HepG2 (cell line): Measurements from ENCODE around the gene ANK3. TPM values are rescaled to one million over a fixed set of nuclear protein-coding genes. Genes with fewer than 3 reads are reported as not detected.

Source experiments
- CENPBD1 ChIP-seq: sonication (generic); formaldehyde crosslinking; IDR thresholded peaks from 2 replicates; pipeline ENCODE4 v1.8.0; 2022; ENCODE audit warnings: missing genetic modification reagents, low read depth, mild to moderate bottlenecking, borderline replicate concordance
- ELF3 ChIP-seq: IDR thresholded peaks from 2 replicates; pipeline ENCODE4 v1.6.1; 2016; ENCODE audit warnings: missing genetic modification reagents, missing compliant biosample characterization
- FOXO4 ChIP-seq: sonication (generic); formaldehyde crosslinking; conservative IDR thresholded peaks from 2 replicates; pipeline ENCODE4 v1.8.1; 2023; ENCODE audit warnings: missing genetic modification reagents
- MAFG ChIP-seq: sonication (generic); formaldehyde crosslinking; IDR thresholded peaks from 2 replicates; pipeline ENCODE4 v1.5.1; 2020; ENCODE audit warnings: mild to moderate bottlenecking, missing genetic modification reagents
- PHB2 ChIP-seq: fragments of 450-650 bp; IDR thresholded peaks from 2 replicates; pipeline ENCODE4 v1.6.1; 2018; ENCODE audit not compliant: partially characterized antibody
- SOX5 ChIP-seq: IDR thresholded peaks from 2 replicates; pipeline ENCODE4 v1.6.1; 2016; ENCODE audit warnings: borderline replicate concordance
- ZBTB49 ChIP-seq: sonication (generic); formaldehyde crosslinking; IDR thresholded peaks from 2 replicates; pipeline ENCODE4 v1.4.0; 2020; ENCODE audit warnings: missing genetic modification reagents, borderline replicate concordance
- ZFP36L2 ChIP-seq: sonication (generic); formaldehyde crosslinking; IDR thresholded peaks from 2 replicates; pipeline ENCODE4 v1.4.0; 2020; ENCODE audit warnings: missing genetic modification reagents
- ZNF10 ChIP-seq: sonication (generic); formaldehyde crosslinking; IDR thresholded peaks from 2 replicates; pipeline ENCODE4 v1.4.0; 2020; ENCODE audit warnings: mild to moderate bottlenecking, low read depth, missing genetic modification reagents, borderline replicate concordance
- ZNF720 ChIP-seq: sonication (generic); formaldehyde crosslinking; IDR thresholded peaks from 2 replicates; pipeline ENCODE4 v1.4.0; 2020; ENCODE audit warnings: missing genetic modification reagents
- polyA plus RNA-seq, 8 experiments: library from polyadenylated mRNA; depleted of rRNA in 3 of 8; stranded (reverse) in 7 of 8; unstranded in 1 of 8; fragments of >200 nt; fragmentation: Illumina TruSeq in 4 of 8; extraction: Trizol in 4 of 8; gene quantifications; 2 replicates each; pipeline versions ENCODE4 v1.2.1 to v1.2.3, GENCODE V29; 2011 to 2016; ENCODE audit warnings: low read depth in 4 of 8, missing spikeins in 1 of 8, mixed read lengths in 1 of 8; ENCODE audit not compliant: insufficient read depth in 1 of 8
- total RNA-seq, 5 experiments: library from RNA; depleted of rRNA; stranded (reverse); fragments of >200 nt; fragmentation: Illumina TruSeq; extraction: Trizol; gene quantifications; 2 replicates each; pipeline ENCODE4 v1.2.3, GENCODE V29; 2016; ENCODE audit warnings: low read depth in 1 of 5

Gene ANK3
- total and polyA plus RNA-seq, 2 of the 13 experiments (the other 11 are each of a cell fraction or from before 2014, with no cell fraction given) = not detected

GRCh38 chr10:60148266-60148840 lies 241.3 kb downstream of the ANK3 start (continued):
- no peak for TF ChIP-seq ZFP36L2 (CRISPR knock-in tag)
- no peak for TF ChIP-seq ZNF10
- TF ChIP-seq CENPBD1 (CRISPR knock-in tag) = no peak
- TF ChIP-seq FOXO4 (CRISPR knock-in tag) = no peak
- TF ChIP-seq ZBTB49 (CRISPR knock-in tag) = no peak
- TF ChIP-seq MAFG (CRISPR knock-in tag) = no peak
- no peak for TF ChIP-seq SOX5 (CRISPR knock-in tag)
- TF ChIP-seq ELF3 (CRISPR knock-in tag) = no peak
- TF ChIP-seq ZNF720 = no peak
- no peak for TF ChIP-seq PHB2
